ENCODE data around the gene ACVR1.
"Not testable (repeated sequence)": the region's sequence is repeated elsewhere in the genome, so short reads cannot be mapped to it uniquely, and the experiment has no call there.

ACVR1 gene

GRCh38 chr2:157748371-157749142 lies 127.6 kb downstream of the ACVR1 start:
- no peak for DNase-seq

DNA sequence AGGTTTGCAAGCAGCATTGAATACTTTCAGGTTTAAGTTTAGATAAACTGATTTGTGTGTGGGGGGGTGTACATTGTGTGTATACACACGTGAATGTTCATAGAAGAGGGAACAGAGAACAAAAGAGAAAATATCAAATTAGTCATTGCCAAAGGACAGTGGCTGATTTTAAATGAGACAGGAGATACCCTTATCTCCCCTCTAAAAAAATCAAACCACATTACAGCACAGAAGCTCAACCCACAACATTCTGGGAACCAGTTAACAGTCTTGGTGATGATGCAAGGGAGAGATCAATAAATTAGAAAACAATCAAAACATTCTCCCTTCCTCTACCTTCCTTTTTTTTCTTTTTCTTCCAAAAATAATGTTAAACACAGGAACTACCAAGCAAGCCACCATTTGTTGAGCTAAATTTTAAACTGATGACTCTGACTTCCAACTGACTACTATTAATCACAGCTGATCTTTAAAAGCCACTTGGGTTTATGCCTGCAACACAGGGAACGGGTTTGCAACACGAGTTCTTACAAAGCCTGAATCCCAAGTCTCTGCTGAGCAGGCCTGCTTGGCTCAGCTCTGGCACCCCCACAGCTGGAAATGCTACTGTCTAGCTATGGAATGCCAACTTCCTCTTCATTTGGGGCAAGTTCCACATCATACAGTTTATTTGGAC lies 128.3 kb downstream of the ACVR1 start:
- no peak for DNase-seq

DNA sequence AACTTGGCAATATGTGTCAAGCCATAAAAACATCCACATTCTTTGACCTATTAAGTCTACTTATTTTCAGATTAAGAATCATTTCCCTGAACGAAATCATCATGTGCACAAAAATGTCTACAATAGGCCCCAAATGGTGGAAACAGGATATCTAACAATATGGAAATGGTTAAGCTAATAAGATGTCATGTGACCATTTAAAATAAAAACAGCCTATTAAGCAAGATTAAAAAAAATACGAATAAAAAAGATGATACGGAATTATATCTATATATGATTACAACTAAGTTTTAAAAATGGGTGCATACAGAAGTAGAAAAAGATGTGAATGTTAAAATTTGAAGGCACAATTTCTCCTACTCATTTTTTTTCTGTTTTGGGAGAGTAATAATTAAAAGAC lies 128.8 kb downstream of the ACVR1 start:
- DNase-seq: no peak

GRCh38 chr2:157746234-157746950 lies 129.7 kb downstream of the ACVR1 start:
- DNase-seq: no peak

GRCh38 chr2:157744571-157745076 lies 131.5 kb downstream of the ACVR1 start:
- no peak for DNase-seq

GRCh38 chr2:157743051-157743450 lies 133.1 kb downstream of the ACVR1 start:
- no peak for DNase-seq

DNA sequence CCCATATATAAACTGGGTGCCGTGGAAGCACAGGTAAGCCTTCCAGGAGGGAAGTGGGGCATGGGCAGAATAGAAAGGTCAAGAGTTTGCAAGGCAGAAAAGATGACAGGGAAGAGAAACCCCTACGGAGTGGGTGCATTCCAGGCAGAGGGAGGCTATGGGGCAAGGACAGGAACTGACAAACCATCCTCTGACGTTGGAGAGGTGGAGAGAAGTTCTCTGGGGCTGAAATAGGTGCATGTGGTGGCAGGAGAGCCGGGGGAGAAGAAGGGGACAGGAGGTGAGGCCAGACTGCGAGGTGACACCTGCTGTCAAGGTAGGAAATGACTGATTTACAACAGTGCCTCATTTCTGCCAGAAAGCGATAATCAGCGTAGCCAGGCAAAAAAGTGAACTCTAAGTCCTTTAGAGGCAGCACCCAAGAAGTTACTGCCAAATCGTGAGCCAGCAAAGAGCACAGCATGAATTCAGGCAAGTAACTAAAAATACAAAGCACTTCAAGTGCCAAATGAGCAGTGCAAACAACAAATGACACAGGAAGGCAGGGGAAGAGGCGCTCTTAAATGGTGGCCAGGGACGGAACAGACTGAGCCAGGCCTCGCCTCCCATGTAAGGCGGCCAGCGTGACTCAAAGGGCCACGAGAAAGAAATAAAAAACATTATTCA lies 134.2 kb downstream of the ACVR1 start:
- no peak for DNase-seq

DNA sequence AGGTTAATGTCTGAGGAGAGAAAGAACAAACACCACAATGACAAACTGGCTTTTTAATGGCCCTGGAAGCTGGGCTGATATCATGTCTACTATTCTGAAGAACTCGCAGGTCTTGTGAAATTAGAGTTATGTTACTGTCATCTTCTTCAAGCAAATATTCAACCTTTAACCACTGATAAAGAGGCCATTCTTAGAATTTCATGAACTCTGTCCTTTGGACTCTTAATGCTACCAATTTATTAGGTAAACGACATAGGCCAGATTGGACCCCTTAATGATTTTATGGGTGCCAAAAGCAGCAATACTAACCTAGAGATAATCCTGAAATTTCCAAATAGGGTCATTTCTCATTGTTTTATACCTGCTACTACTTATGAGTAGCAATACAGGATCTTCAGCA lies 138.5 kb downstream of the ACVR1 start:
- no peak for DNase-seq

- no peak for DNase-seq
Measured at GRCh38 chr2:157735532-157735931, 140.6 kb downstream of the ACVR1 start.

DNA sequence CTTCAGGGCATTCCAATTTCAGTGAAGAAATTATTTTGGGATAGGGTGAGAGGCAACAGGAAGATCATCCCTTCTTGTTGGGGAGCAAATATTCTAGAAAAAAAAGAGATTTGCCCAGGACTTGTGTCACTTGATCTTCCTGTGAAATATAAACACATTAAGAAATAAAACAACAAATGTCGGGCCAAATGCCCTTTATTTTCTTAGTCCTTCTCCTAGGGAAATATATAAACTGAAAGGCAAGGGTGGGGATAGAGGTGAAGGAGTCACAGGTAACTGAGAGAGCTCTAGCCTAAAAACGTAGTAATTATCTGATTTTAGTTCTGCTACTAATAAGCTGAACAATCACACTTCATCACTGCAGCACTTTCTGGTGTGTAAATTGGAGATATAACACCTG lies 142.9 kb downstream of the ACVR1 start:
- DNase-seq: no peak

DNA sequence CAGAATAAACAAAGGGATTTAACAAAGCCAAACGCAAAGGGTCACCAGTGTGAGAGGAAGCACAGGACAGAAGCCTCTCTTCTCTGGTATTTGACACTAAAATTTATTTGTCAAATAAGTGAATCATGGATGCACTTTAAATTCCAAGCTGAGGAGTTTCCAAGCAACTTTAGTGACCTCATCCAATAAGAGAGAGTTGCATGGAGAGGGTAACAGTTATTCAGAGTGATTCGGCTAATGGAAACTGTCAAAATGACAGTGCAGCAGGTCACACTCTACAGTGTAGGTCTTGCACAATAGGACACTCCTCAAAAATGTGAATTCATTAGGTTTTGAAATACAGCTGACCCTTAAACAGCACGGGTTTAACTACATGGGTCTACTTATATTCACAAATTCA lies 143.5 kb downstream of the ACVR1 start:
- DNase-seq: no peak

- no peak for DNase-seq
Measured at GRCh38 chr2:157727693-157728092, 148.4 kb downstream of the ACVR1 start.

DNA sequence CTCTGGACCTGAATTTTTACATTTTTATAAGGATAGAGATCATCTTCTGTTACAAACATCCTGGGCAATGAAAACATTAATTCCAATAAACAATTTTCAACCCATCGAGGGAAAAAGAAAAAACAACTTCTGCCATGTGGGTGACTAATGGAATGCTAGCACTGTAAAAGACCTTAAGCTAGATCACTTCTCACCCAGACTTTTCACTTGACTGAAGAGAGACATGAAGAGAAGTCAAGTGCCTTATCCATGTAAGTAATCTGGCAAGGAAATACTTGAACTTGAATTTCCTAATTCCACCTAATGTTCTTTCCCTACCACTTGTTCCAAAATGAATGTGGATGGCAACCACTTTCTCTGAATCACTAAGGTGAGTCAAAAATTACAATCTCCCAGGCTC lies 149.2 kb downstream of the ACVR1 start:
- no peak for DNase-seq

- no peak for DNase-seq
Measured at GRCh38 chr2:157725846-157726245, 150.3 kb downstream of the ACVR1 start.

DNA sequence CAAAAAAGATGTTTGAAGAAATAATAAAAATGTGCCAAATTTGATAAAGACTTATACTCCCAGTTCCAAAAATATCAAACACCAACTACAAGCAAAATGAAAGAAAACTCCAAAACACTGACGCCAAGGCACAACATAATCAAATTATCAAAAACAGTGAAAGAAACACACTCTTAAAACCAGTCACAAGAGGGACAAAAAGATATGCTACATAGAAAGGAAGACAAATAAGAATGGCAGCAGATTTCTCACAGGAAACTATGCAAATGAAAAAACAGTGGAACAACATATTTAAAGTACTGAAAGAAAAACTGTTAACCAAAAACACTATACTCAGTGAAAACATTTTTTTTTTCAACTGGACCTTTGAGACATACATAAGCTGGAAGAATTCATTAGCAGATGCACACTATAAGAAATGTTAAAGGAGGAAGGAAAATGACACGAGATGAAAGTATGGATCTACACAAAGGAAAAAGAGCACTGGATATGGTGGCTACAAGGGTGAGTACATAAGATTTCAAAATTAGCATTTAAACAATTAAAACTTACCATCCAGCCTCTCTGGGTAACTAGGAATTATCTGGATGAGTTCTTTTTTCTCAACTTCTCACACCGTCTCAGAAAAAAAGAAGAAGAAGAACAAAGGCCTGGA lies 153.4 kb downstream of the ACVR1 start:
- no peak for DNase-seq

DNA sequence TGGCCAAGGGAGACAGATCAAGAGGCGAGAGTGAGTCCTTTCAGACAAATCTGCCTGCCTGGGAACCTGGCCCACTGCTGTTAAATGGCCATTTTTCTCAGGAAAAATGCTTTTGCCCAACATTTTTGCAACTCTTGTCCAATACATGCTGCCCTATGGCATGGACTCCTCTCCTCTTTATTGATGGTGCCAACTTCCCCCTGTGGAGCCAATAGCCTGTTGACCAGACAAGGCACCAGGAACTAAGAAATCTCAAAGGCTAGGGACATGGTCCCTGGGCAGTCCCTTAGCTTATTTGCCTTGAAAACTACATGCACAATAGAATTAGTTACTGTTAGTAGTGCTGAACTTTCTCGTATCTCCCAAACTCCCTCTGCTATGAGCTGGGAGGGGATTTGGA lies 155.6 kb downstream of the ACVR1 start:
- no peak for DNase-seq

GRCh38 chr2:157704653-157705052 lies 171.5 kb downstream of the ACVR1 start:
- DNase-seq: not testable (repeated sequence)

- not testable (repeated sequence) for DNase-seq
Measured at GRCh38 chr2:157704148-157704547, 172.0 kb downstream of the ACVR1 start.

- DNase-seq: no peak
Measured at GRCh38 chr2:157699806-157700205, 176.3 kb downstream of the ACVR1 start.

GRCh38 chr2:157699009-157699408 lies 177.1 kb downstream of the ACVR1 start:
- no peak for DNase-seq

DNA sequence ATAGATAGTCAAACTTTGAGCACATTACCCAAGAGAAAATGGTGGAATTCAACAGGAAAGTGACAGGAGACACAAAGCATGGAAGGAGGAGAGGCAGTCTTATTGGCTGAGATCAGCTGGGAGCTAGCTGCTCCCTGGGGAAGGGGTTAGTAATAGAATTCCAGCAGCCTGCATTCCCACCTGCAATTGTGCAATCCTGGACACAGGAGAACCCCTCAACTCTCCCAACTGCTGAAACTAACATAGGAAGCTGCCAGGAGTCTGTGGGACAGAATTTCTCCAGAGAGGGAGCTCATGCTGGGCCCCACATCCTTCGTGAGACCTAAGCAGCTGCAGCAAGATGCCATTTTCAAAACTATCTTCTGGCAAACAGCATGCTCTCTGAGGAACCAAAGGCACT lies 177.7 kb downstream of the ACVR1 start:
- no peak for DNase-seq

DNA sequence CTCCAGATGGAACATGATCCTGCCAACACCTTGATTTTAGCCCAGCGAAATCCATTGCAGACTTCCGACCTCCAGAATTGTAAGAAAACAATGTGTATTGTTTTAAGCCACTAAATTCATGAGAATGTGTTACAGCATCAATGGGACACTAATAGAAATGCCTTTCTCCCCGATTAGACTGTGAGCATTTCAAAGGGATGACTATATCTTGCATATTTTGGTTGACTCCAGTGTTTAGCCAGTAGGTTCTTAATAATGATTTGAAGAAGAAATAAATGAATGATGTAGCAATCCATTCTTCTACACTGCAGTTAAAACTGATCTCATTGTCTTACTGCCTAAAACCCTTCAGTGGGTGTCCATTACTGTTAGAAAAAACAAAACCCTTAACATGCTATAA lies 180.1 kb downstream of the ACVR1 start:
- no peak for DNase-seq

- DNase-seq: no peak
Measured at GRCh38 chr2:157692768-157693167, 183.4 kb downstream of the ACVR1 start.
